DOHH2 (cell line): ENCODE data around the gene CRYBG2.

Source experiments
- H3F3A ChIP-seq: fragments of 200-600 bp; sonication (generic), shearing (Covaris generic); 2 replicates; pipeline ENCODE4 v1.6.0; 2016; ENCODE audit warnings: antibody characterized with exemption, mild to moderate bottlenecking; ENCODE audit not compliant: control insufficient read depth, insufficient read depth
- H3K27ac ChIP-seq: fragments of 200-600 bp; sonication (generic); 2 replicates; pipeline ENCODE4 v1.5.1; 2014; ENCODE audit warnings: low read depth, mild to moderate bottlenecking, low read length, moderate library complexity
- H3K27me3 ChIP-seq: fragments of 200-600 bp; sonication (generic); 2 replicates; pipeline ENCODE4 v1.6.1; 2014; ENCODE audit warnings: mild to moderate bottlenecking, low read length, mixed read lengths; ENCODE audit not compliant: control insufficient read depth
- H3K36me3 ChIP-seq: fragments of 200-600 bp; sonication (generic); 2 replicates; pipeline ENCODE4 v1.6.1; 2014; ENCODE audit warnings: mild to moderate bottlenecking, low read length, moderate library complexity, mixed read lengths; ENCODE audit not compliant: control insufficient read depth
- H3K4me1 ChIP-seq: fragments of 200-600 bp; sonication (generic); 2 replicates; pipeline ENCODE4 v1.6.1; 2014; ENCODE audit warnings: mild to moderate bottlenecking, low read length, mixed read lengths; ENCODE audit not compliant: control insufficient read depth
- H3K4me2 ChIP-seq: fragments of 200-600 bp; sonication (generic); 2 replicates; pipeline ENCODE4 v1.6.0; 2014; ENCODE audit warnings: mild to moderate bottlenecking, low read length, moderate library complexity
- H3K4me3 ChIP-seq: fragments of 200-600 bp; sonication (generic); 2 replicates; pipeline ENCODE4 v1.5.1; 2014; ENCODE audit warnings: mild to moderate bottlenecking, low read length, mixed read lengths
- H3K79me2 ChIP-seq: fragments of 200-600 bp; sonication (generic); 2 replicates; pipeline ENCODE4 v1.6.1; 2014; ENCODE audit warnings: mild to moderate bottlenecking, low read length, mixed read lengths; ENCODE audit not compliant: control insufficient read depth
- H3K9me2 ChIP-seq: fragments of 200-600 bp; sonication (generic); replicated peaks from 2 replicates; pipeline ENCODE4 v1.6.1; 2014; ENCODE audit warnings: mild to moderate bottlenecking, low read length, mixed read lengths; ENCODE audit not compliant: control insufficient read depth
- H3K9me3 ChIP-seq: fragments of 200-600 bp; sonication (generic); 2 replicates; pipeline ENCODE4 v1.6.1; 2014; ENCODE audit warnings: antibody characterized with exemption, low read length, mixed read lengths; ENCODE audit not compliant: control insufficient read depth, insufficient read depth
- H4K20me1 ChIP-seq: fragments of 200-600 bp; sonication (generic); 2 replicates; pipeline ENCODE4 v1.6.0; 2014; ENCODE audit warnings: low read depth, mild to moderate bottlenecking, antibody characterized with exemption, low read length, moderate library complexity; ENCODE audit not compliant: control insufficient read depth, insufficient read depth
- EZH2phosphoT487 ChIP-seq: fragments of 200-600 bp; sonication (generic); IDR thresholded peaks from 2 replicates; pipeline ENCODE4 v1.6.1; 2017; ENCODE audit warnings: borderline replicate concordance, mild to moderate bottlenecking, antibody characterized with exemption, low read length, moderate library complexity, mixed read lengths
- TF ChIP-seq, protein P1 (sequence below): fragments of 200-600 bp; sonication (generic); IDR thresholded peaks from one replicate; pipeline ENCODE4 v1.5.1; 2014; ENCODE audit warnings: antibody characterized with exemption, mild to moderate bottlenecking, low read depth, low read length; ENCODE audit not compliant: poor library complexity, severe bottlenecking

Gene CRYBG2

DNA sequence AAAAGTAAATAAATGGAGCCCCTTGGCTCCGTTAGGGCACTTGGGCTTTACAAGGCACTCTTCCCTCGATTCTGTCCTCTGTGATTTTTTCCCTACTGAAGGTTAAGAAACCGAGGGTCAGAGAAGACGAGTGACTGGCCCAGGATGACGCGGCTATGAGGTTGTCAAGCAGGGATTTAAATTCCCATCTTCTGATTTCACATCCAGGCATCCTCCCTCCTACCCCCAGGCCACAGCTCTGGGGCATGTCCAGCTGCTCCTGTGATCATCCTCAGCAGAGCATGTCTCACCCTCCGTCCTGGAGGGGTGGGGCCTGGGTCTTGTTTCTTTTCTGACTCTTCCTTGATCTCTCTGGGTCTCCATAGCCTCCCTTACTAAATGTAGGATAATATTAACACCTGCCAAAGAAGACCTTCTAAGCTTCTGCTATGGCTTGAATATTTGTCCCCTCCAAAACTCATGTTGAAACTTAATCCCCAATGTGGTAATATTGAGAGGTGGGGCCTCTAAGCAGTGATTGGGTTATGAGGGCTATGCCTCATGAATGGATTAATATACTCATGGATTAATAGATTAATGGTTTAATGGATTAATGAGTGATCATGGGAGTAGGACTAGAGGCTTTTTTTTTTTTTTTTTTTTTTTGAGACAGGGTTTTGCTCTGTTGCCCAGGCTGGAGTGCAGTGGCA, 4.6 kb downstream of the CRYBG2 start:
- H3K9me3 ChIP-seq = no peaks in the 10 kb centered on the region
- no peaks in the 10 kb centered on the region for H3K4me1 ChIP-seq
- no peaks in the 10 kb centered on the region for H3K36me3 ChIP-seq
- no peaks in the 10 kb centered on the region for H3K79me2 ChIP-seq
- no peak overlapping the region for H3K4me2 ChIP-seq
- no peaks in the 10 kb centered on the region for H3K9me2 ChIP-seq
- H3K27me3 ChIP-seq = no peaks in the 10 kb centered on the region
- H3K27ac ChIP-seq = no peak overlapping the region
- TF ChIP-seq EZH2phosphoT487 = no peak
- TF ChIP-seq, protein P1, sequence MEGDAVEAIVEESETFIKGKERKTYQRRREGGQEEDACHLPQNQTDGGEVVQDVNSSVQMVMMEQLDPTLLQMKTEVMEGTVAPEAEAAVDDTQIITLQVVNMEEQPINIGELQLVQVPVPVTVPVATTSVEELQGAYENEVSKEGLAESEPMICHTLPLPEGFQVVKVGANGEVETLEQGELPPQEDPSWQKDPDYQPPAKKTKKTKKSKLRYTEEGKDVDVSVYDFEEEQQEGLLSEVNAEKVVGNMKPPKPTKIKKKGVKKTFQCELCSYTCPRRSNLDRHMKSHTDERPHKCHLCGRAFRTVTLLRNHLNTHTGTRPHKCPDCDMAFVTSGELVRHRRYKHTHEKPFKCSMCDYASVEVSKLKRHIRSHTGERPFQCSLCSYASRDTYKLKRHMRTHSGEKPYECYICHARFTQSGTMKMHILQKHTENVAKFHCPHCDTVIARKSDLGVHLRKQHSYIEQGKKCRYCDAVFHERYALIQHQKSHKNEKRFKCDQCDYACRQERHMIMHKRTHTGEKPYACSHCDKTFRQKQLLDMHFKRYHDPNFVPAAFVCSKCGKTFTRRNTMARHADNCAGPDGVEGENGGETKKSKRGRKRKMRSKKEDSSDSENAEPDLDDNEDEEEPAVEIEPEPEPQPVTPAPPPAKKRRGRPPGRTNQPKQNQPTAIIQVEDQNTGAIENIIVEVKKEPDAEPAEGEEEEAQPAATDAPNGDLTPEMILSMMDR = no peak
- H3K4me3 ChIP-seq = no peak overlapping the region
- H3F3A ChIP-seq = no peaks in the 10 kb centered on the region
- no peaks in the 10 kb centered on the region for H4K20me1 ChIP-seq

DNA sequence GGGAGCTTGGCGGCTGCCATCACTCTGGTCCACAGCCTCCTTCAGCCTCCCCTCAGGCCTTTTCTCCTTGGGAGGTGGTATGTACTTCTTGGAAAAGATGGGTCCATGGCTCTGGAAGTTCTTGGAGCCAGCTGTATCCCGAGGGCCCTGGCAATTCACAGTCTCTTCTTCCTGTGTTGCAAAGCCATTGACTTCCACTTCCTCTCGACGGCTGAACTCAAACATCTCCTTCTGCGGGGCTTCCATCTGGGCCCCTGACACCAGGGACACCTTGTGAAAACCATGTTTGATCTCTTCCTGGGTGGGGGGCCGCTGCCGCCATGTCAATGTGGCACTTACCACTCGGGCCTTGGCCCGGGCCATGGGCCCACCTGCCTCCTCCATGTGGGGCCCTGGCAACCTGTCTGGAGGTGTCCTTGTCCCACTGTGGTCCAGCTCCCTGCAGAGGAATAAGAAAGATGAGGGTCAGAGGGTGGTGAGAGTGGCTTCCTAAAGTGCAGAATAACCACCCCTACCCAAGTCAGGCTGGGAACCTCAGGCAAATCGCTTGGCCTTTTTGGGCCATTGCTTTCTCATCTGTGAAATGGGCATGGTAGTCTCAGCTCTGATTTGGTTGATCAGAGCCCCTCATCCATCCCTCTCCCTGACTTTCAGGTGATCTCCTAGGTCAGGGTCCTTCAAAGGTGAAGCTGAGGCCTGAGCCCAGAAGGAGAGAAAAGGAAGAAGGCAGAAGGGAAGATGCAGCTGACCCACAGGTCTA, 7.5 kb downstream of the CRYBG2 start:
- H3K4me1 ChIP-seq = no peaks in the 10 kb centered on the region
- no peak overlapping the region for H3K4me3 ChIP-seq
- no peak overlapping the region for H3K27ac ChIP-seq
- peaks cover 6% of the 10 kb centered on the region for H3K27me3 ChIP-seq
- TF ChIP-seq, protein P1 = no peak
- TF ChIP-seq EZH2phosphoT487 = no peak
- no peaks in the 10 kb centered on the region for H3K9me2 ChIP-seq
- H3K36me3 ChIP-seq = no peaks in the 10 kb centered on the region
- H3K9me3 ChIP-seq = no peaks in the 10 kb centered on the region
- no peaks in the 10 kb centered on the region for H3F3A ChIP-seq
- no peaks in the 10 kb centered on the region for H3K79me2 ChIP-seq
- no peak overlapping the region for H3K4me2 ChIP-seq
- H4K20me1 ChIP-seq = no peaks in the 10 kb centered on the region

DNA sequence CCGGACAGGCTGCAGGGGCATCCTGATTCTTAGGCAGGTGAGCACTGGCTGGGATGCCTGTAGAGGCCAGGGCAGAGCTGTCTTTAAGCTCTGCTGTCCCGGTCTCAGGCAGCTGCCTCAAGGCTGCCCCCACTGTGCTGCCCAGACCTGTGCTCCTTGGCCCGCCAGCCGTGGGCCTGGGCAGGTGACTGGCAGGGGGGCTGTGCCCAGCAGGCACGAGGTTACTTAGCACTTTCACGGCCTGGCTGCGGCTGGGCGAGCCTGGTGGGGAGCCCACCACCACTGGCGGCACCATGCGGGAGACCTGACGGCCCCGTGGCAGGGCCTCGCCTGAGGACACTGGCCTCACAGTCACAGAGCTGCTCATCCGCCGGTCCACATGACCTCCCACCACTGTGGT, 8.2 kb downstream of the CRYBG2 start:
- Histone ChIP-seq H3K9me3 (no peaks in the 10 kb centered on the region), H3K36me3 (no peaks in the 10 kb centered on the region), H3K4me1 (no peaks in the 10 kb centered on the region), H3K9me2 (no peaks in the 10 kb centered on the region), H3K4me3 (no peak overlapping the region), H3K4me2 (no peak overlapping the region), H4K20me1 (no peaks in the 10 kb centered on the region), H3K79me2 (no peaks in the 10 kb centered on the region), H3F3A (no peaks in the 10 kb centered on the region), H3K27ac (no peak overlapping the region), H3K27me3 (peaks cover 6% of the 10 kb centered on the region)
- TF ChIP-seq EZH2phosphoT487 = no peak
- TF ChIP-seq, protein P1 = no peak
